Activated CD8-positive, alpha-beta memory T cell treated with anti-CD3 and anti-CD28 coated beads, Interleukin-2, amount 10 ng/mL, durations not matched to agents 7 days and 5 days (primary cell): Measurements from ENCODE around the gene TBC1D12. TPM values are rescaled to one million over a fixed set of nuclear protein-coding genes. Genes with fewer than 3 reads are reported as not detected.
"Not testable (repeated sequence)": the region's sequence is repeated elsewhere in the genome, so short reads cannot be mapped to it uniquely, and the experiment has no call there.

Experiments
- ATAC-seq: fragments of 150-1000 bp; cut with Tn5 transposase; one replicate; pipeline ENCODE4 v1.10.0; 2021; ENCODE audit warnings: moderate library complexity
- CTCF ChIA-PET: fragments of 350-600 bp; sonication (Branson Sonifier 250); formaldehyde crosslinking; loops from one replicate; lab custom pipeline; 2021; ENCODE audit warnings: antibody characterized with exemption; lab: Charles Lee
- DNase-seq: peaks from one replicate; pipeline ENCODE4 v3.0.0-alpha.2; 2020
- H3K27ac Mint-ChIP-seq: one replicate; pipeline ENCODE4 v1.8.0; 2021; ENCODE audit warnings: mild to moderate bottlenecking, mixed read lengths
- H3K27me3 Mint-ChIP-seq: one replicate; pipeline ENCODE4 v1.8.0; 2021; ENCODE audit warnings: mixed read lengths
- H3K36me3 Mint-ChIP-seq: one replicate; pipeline ENCODE4 v1.8.0; 2021; ENCODE audit warnings: mild to moderate bottlenecking, mixed read lengths
- H3K4me1 Mint-ChIP-seq: one replicate; pipeline ENCODE4 v1.8.0; 2021; ENCODE audit warnings: mixed read lengths
- H3K4me3 Mint-ChIP-seq: one replicate; pipeline ENCODE4 v1.8.0; 2021; ENCODE audit warnings: mild to moderate bottlenecking, moderate library complexity, mixed read lengths
- H3K9me3 Mint-ChIP-seq: one replicate; pipeline ENCODE4 v1.8.0; 2022; ENCODE audit warnings: low read depth, mixed read lengths
- total RNA-seq, 2 experiments: library from RNA; stranded (reverse); gene quantifications; one replicate each; pipeline ENCODE4 v1.2.3, GENCODE V29; 2021

TBC1D12 gene
- total RNA-seq, 2 experiments from 2014 or later = 0.12 to 0.96 TPM

- CTCF ChIA-PET = no interaction called here
- no peak overlapping the region for H3K27ac Mint-ChIP-seq
- H3K27me3 Mint-ChIP-seq = peaks cover 40% of the 10 kb centered on the region
- no peak for DNase-seq
- no peaks in the 10 kb centered on the region for H3K9me3 Mint-ChIP-seq
- no peak for ATAC-seq
- H3K4me1 Mint-ChIP-seq = no peaks in the 10 kb centered on the region
- H3K36me3 Mint-ChIP-seq = no peaks in the 10 kb centered on the region
- no peak overlapping the region for H3K4me3 Mint-ChIP-seq
These were observed 25.5 kb upstream of the TBC1D12 start for GRCh38 chr10:94376865-94377264.

GRCh38 chr10:94383530-94383929 is 18.8 kb upstream of the TBC1D12 start:
- Mint-ChIP-seq H3K36me3 (no peaks in the 10 kb centered on the region), H3K4me3 (no peak overlapping the region), H3K27ac (no peak overlapping the region), H3K4me1 (no peaks in the 10 kb centered on the region), H3K27me3 (peaks cover 14% of the 10 kb centered on the region), H3K9me3 (no peaks in the 10 kb centered on the region)
- ATAC-seq (no peak), DNase-seq (no peak)
- CTCF ChIA-PET = no interaction called here

GRCh38 chr10:94385733-94386132 is 16.6 kb upstream of the TBC1D12 start:
- H3K36me3 Mint-ChIP-seq, H3K4me1 Mint-ChIP-seq: not testable (repeated sequence)

GRCh38 chr10:94392117-94392516 is 10.2 kb upstream of the TBC1D12 start:
- H3K4me1 Mint-ChIP-seq, ATAC-seq, H3K4me3 Mint-ChIP-seq, H3K27ac Mint-ChIP-seq, CTCF ChIA-PET, H3K27me3 Mint-ChIP-seq, H3K9me3 Mint-ChIP-seq, DNase-seq, H3K36me3 Mint-ChIP-seq: not testable (repeated sequence)

More at GRCh38 chr10:94385733-94386132, 16.6 kb upstream of the TBC1D12 start:
- DNase-seq, CTCF ChIA-PET, H3K27ac Mint-ChIP-seq, H3K4me3 Mint-ChIP-seq, H3K27me3 Mint-ChIP-seq, ATAC-seq, H3K9me3 Mint-ChIP-seq: not testable (repeated sequence)

GRCh38 chr10:94397549-94398370 is 4.6 kb upstream of the TBC1D12 start:
- Mint-ChIP-seq H3K4me3 (no peak overlapping the region), H3K36me3 (no peaks in the 10 kb centered on the region), H3K27me3 (peaks cover 40% of the 10 kb centered on the region), H3K27ac (no peak overlapping the region), H3K4me1 (peaks cover 5% of the 10 kb centered on the region), H3K9me3 (no peaks in the 10 kb centered on the region)
- ATAC-seq = no peak
- CTCF ChIA-PET = interaction anchor here (1.0 kb wide), 1 partner anchor 9 kb away, joined by 5 read pairs; no protein-coding TSS in a partner anchor
- DNase-seq = no peak

GRCh38 chr10:94398762-94399161 is 3.6 kb upstream of the TBC1D12 start:
- Mint-ChIP-seq H3K27me3 (peaks cover 44% of the 10 kb centered on the region), H3K4me3 (no peak overlapping the region), H3K4me1 (peaks cover 8% of the 10 kb centered on the region), H3K9me3 (no peaks in the 10 kb centered on the region), H3K36me3 (no peaks in the 10 kb centered on the region), H3K27ac (no peak overlapping the region)
- ATAC-seq (no peak), DNase-seq (no peak)
- CTCF ChIA-PET = no interaction called here

GRCh38 chr10:94402843-94403379 is 570 bp downstream of the TBC1D12 start:
- Mint-ChIP-seq H3K36me3 (no peaks in the 10 kb centered on the region), H3K4me1 (peaks cover 10% of the 10 kb centered on the region), H3K27ac (no peak overlapping the region), H3K4me3 (no peak overlapping the region), H3K9me3 (no peaks in the 10 kb centered on the region), H3K27me3 (peaks cover 75% of the 10 kb centered on the region)
- peak; percentile 48 for ATAC-seq
- CTCF ChIA-PET = interaction anchor here (0.7 to 1.6 kb wide), 3 partner anchors 39 to 41 kb away, joined by 3 to 6 read pairs (median 3); no protein-coding TSS in a partner anchor
- no peak for DNase-seq

- peaks cover 10% of the 10 kb centered on the region for H3K4me1 Mint-ChIP-seq
- peak overlapping the region; percentile 69 for H3K4me3 Mint-ChIP-seq
- H3K9me3 Mint-ChIP-seq = no peaks in the 10 kb centered on the region
- ATAC-seq (peak; percentile 34), DNase-seq (no peak)
- CTCF ChIA-PET = interaction anchor here (0.7 to 1.4 kb wide), 2 partner anchors 41 to 867 kb away, joined by 3 to 6 read pairs; no protein-coding TSS in a partner anchor
- peaks cover 74% of the 10 kb centered on the region for H3K27me3 Mint-ChIP-seq
- H3K27ac Mint-ChIP-seq = no peak overlapping the region
- H3K36me3 Mint-ChIP-seq = no peaks in the 10 kb centered on the region
These were observed 1.3 kb downstream of the TBC1D12 start for GRCh38 chr10:94403380-94404213.

GRCh38 chr10:94405406-94405805 is 3.1 kb downstream of the TBC1D12 start:
- Mint-ChIP-seq H3K4me3 (no peak overlapping the region), H3K27ac (no peak overlapping the region), H3K36me3 (no peaks in the 10 kb centered on the region), H3K9me3 (no peaks in the 10 kb centered on the region), H3K4me1 (peaks cover 10% of the 10 kb centered on the region), H3K27me3 (peaks cover 77% of the 10 kb centered on the region)
- CTCF ChIA-PET = no interaction called here
- DNase-seq (no peak), ATAC-seq (no peak)

GRCh38 chr10:94407668-94408067 is 5.3 kb downstream of the TBC1D12 start:
- Mint-ChIP-seq H3K4me3 (no peak overlapping the region), H3K4me1 (peaks cover 5% of the 10 kb centered on the region), H3K27me3 (peaks cover 80% of the 10 kb centered on the region), H3K9me3 (no peaks in the 10 kb centered on the region), H3K36me3 (no peaks in the 10 kb centered on the region), H3K27ac (no peak overlapping the region)
- CTCF ChIA-PET = interaction anchor here (0.9 to 1.6 kb wide), 3 partner anchors 10 to 88 kb away, joined by 4 to 6 read pairs (median 5); no protein-coding TSS in a partner anchor
- DNase-seq (no peak), ATAC-seq (no peak)

GRCh38 chr10:94409021-94409657 is 6.8 kb downstream of the TBC1D12 start:
- ATAC-seq (no peak), DNase-seq (no peak)
- Mint-ChIP-seq H3K27me3 (peaks cover 81% of the 10 kb centered on the region), H3K4me1 (no peaks in the 10 kb centered on the region), H3K36me3 (no peaks in the 10 kb centered on the region), H3K4me3 (no peak overlapping the region), H3K9me3 (no peaks in the 10 kb centered on the region), H3K27ac (no peak overlapping the region)
- CTCF ChIA-PET = no interaction called here

- CTCF ChIA-PET = interaction anchor here (1.6 kb wide), 1 partner anchor 33 kb away, joined by 3 read pairs; no protein-coding TSS in a partner anchor
- no peak for DNase-seq
- no peak overlapping the region for H3K4me3 Mint-ChIP-seq
These were observed 9.0 kb downstream of the TBC1D12 start for GRCh38 chr10:94411304-94411703.

GRCh38 chr10:94412449-94412848 is 10.1 kb downstream of the TBC1D12 start:
- Mint-ChIP-seq H3K27ac (no peak overlapping the region), H3K4me3 (no peak overlapping the region), H3K4me1 (no peaks in the 10 kb centered on the region), H3K27me3 (peaks cover 60% of the 10 kb centered on the region), H3K36me3 (no peaks in the 10 kb centered on the region), H3K9me3 (no peaks in the 10 kb centered on the region)
- CTCF ChIA-PET = no interaction called here
- ATAC-seq (no peak), DNase-seq (no peak)

More at GRCh38 chr10:94411304-94411703, 9.0 kb downstream of the TBC1D12 start:
- no peak overlapping the region for H3K27ac Mint-ChIP-seq
- ATAC-seq = no peak
- H3K36me3 Mint-ChIP-seq = no peaks in the 10 kb centered on the region
- no peaks in the 10 kb centered on the region for H3K4me1 Mint-ChIP-seq
- H3K27me3 Mint-ChIP-seq = peaks cover 65% of the 10 kb centered on the region
- H3K9me3 Mint-ChIP-seq = no peaks in the 10 kb centered on the region
